Endodermal cell (in vitro differentiated cells): ENCODE data around the gene GJD4. TPM values are rescaled to one million over a fixed set of nuclear protein-coding genes. Genes with fewer than 3 reads are reported as not detected.
A peak's percentile ranks its signal among the peaks of the same experiment; 100 is the strongest.

Experiments used
- DNase-seq: peaks from one replicate; pipeline ENCODE4 v3.0.0-alpha.2; 2017
- H3K27ac ChIP-seq: 2 replicates; pipeline ENCODE4 v1.5.1; 2013; ENCODE audit warnings: mild to moderate bottlenecking, low read depth, low read length, moderate library complexity
- H3K27me3 ChIP-seq: 2 replicates; pipeline ENCODE4 v1.6.1; 2013; ENCODE audit warnings: mild to moderate bottlenecking, low read length, moderate library complexity; ENCODE audit not compliant: insufficient read depth, control insufficient read depth, poor library complexity, severe bottlenecking
- H3K36me3 ChIP-seq: 2 replicates; pipeline ENCODE4 v1.7.0; 2013; ENCODE audit warnings: mild to moderate bottlenecking, low read length, moderate library complexity; ENCODE audit not compliant: control insufficient read depth, insufficient read depth
- H3K4me1 ChIP-seq: one replicate; pipeline ENCODE4 v1.7.0; 2013; ENCODE audit warnings: low read length; ENCODE audit not compliant: control insufficient read depth, insufficient read depth
- H3K4me3 ChIP-seq: 2 replicates; pipeline ENCODE4 v1.5.1; 2013; ENCODE audit warnings: mild to moderate bottlenecking, low read length, moderate library complexity
- H3K9ac ChIP-seq: 2 replicates; pipeline ENCODE4 v1.6.1; 2013; ENCODE audit warnings: mild to moderate bottlenecking, low read length, moderate library complexity; ENCODE audit not compliant: poor library complexity, severe bottlenecking; ENCODE audit errors: extremely low read depth
- H3K9me3 ChIP-seq: 2 replicates; pipeline ENCODE4 v1.6.1; 2013; ENCODE audit warnings: mild to moderate bottlenecking, low read length, moderate library complexity; ENCODE audit not compliant: control insufficient read depth
- H3K27ac Mint-ChIP-seq: 2 replicates; pipeline ENCODE4 v1.8.0; 2020; ENCODE audit warnings: mixed read lengths
- H3K27me3 Mint-ChIP-seq: 2 replicates; pipeline ENCODE4 v1.8.0; 2021; ENCODE audit warnings: mild to moderate bottlenecking, mixed read lengths; ENCODE audit not compliant: insufficient read depth
- H3K36me3 Mint-ChIP-seq: 2 replicates; pipeline ENCODE4 v1.8.0; 2020; ENCODE audit warnings: low read depth, mixed read lengths
- H3K4me1 Mint-ChIP-seq: 2 replicates; pipeline ENCODE4 v1.8.0; 2020; ENCODE audit warnings: mixed read lengths
- H3K4me3 Mint-ChIP-seq: 2 replicates; pipeline ENCODE4 v1.8.0; 2020; ENCODE audit warnings: mild to moderate bottlenecking, moderate library complexity, mixed read lengths
- H3K9me3 Mint-ChIP-seq: 2 replicates; pipeline ENCODE4 v1.8.0; 2020; ENCODE audit warnings: mild to moderate bottlenecking, mixed read lengths
- WGBS, 2 experiments: methylation state at CpG; one replicate each; pipeline versions ENCODE4 v1.1.5 to v1.1.7; 2013; ENCODE audit warnings: missing lambda C conversion rate in 2 of 2, mixed read lengths in 1 of 2; ENCODE audit not compliant: insufficient coverage in 1 of 2, insufficient read length in 1 of 2; 5-methylcytosine and 5-hydroxymethylcytosine counted together
- total RNA-seq, 2 donors: library from RNA; stranded (reverse); fragmentation: NEBNext Ultra II Directional in 1 of 2; extraction: Animal tissue kit (Norgen Biotek cat#: 25700) in 1 of 2; gene quantifications; 2 replicates in 1 of 2; 3 replicates in 1 of 2; pipeline ENCODE4 v1.2.1, GENCODE V29; 2021
- TF ChIP-seq, protein P1 (sequence below): fragments of 200-600 bp; sonication (generic); conservative IDR thresholded peaks from 2 replicates; pipeline ENCODE4 v1.5.0; 2021; ENCODE audit warnings: antibody characterized with exemption, mild to moderate bottlenecking

GJD4 gene
- total RNA-seq, 2 donors from 2014 or later = 0.22 to 0.29 TPM

DNA sequence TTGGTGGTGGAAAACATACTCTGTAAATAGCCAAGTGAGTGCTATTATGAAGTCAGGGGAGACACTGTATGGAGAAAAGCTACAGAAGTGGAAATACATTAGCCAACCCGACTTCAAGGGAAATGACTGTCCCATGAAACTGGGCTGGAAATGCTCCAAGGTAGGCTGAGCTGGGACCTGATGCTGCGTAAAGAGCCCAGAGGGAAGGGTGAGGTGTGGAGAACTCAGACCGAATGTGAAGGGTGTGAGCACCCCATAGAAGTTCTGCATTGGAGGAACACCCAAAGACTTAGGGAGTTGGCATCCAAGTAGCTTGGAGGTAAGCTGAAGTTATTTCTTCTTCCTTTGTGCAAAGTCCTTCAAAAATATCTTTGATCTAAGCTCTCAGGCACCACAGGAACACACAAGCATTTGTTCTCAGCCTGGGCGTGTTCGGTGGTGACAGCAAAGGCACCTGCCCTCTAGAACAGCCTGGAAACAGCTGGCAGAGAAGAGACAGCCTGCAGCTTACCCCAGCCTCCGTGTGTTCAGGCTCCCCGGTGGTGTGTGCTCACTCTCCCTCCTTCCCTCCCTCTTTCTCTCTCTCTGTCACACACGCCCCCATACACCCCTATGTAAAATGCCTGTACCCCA lies 19.1 kb upstream of the GJD4 start:
- TF ChIP-seq, protein P1, sequence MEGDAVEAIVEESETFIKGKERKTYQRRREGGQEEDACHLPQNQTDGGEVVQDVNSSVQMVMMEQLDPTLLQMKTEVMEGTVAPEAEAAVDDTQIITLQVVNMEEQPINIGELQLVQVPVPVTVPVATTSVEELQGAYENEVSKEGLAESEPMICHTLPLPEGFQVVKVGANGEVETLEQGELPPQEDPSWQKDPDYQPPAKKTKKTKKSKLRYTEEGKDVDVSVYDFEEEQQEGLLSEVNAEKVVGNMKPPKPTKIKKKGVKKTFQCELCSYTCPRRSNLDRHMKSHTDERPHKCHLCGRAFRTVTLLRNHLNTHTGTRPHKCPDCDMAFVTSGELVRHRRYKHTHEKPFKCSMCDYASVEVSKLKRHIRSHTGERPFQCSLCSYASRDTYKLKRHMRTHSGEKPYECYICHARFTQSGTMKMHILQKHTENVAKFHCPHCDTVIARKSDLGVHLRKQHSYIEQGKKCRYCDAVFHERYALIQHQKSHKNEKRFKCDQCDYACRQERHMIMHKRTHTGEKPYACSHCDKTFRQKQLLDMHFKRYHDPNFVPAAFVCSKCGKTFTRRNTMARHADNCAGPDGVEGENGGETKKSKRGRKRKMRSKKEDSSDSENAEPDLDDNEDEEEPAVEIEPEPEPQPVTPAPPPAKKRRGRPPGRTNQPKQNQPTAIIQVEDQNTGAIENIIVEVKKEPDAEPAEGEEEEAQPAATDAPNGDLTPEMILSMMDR = no peak
- Mint-ChIP-seq H3K36me3 (no peaks in the 10 kb centered on the region), H3K27ac (no peak overlapping the region), H3K4me3 (no peak overlapping the region), H3K4me1 (no peaks in the 10 kb centered on the region), H3K27me3 (peaks cover 1% of the 10 kb centered on the region), H3K9me3 (peaks cover 5% of the 10 kb centered on the region)
- no peaks in the 10 kb centered on the region for H3K36me3 ChIP-seq
- H3K4me1 ChIP-seq = no peaks in the 10 kb centered on the region
- H3K4me3 ChIP-seq = no peak overlapping the region
- H3K9me3 ChIP-seq = peaks cover 9% of the 10 kb centered on the region
- no peak overlapping the region for H3K27ac ChIP-seq
- H3K9ac ChIP-seq = no peak overlapping the region
- no peaks in the 10 kb centered on the region for H3K27me3 ChIP-seq
- 87 to 89% methylated on average over 6 to 8 of the region's 8 CpGs for WGBS, 2 experiments
- peak; percentile 28 for DNase-seq

DNA sequence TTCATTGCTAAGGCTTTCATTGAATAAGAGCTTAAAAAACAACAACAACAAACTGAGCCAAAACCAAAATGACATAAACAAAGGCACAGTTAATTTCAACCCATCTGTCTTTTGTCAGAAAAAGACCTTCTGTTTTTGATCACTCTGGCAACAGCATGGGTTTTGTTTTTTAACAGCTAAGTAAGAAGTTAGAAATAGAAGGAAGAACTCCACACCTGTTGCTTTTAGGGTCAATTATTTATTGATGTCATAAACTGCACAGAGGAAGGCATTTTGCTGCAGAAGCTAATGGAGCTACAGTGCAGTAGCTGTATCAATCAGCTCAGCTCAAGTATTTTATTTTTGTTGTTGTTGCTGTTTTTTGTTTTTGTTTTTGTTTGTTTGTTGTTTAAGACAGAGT lies 16.3 kb upstream of the GJD4 start:
- no peak overlapping the region for H3K27ac Mint-ChIP-seq
- H3K27me3 Mint-ChIP-seq = peaks cover 1% of the 10 kb centered on the region
- peaks cover 12% of the 10 kb centered on the region for H3K9me3 Mint-ChIP-seq
- no peaks in the 10 kb centered on the region for H3K4me1 ChIP-seq
- no peak for DNase-seq
- H3K27me3 ChIP-seq = no peaks in the 10 kb centered on the region
- H3K9ac ChIP-seq = no peak overlapping the region
- no peaks in the 10 kb centered on the region for H3K36me3 ChIP-seq
- H3K4me3 ChIP-seq = no peak overlapping the region
- H3K36me3 Mint-ChIP-seq = no peaks in the 10 kb centered on the region
- peaks cover 2% of the 10 kb centered on the region for H3K4me1 Mint-ChIP-seq
- no peak overlapping the region for H3K4me3 Mint-ChIP-seq
- no peak overlapping the region for H3K27ac ChIP-seq
- TF ChIP-seq, protein P1 = no peak
- H3K9me3 ChIP-seq = peaks cover 10% of the 10 kb centered on the region

DNA sequence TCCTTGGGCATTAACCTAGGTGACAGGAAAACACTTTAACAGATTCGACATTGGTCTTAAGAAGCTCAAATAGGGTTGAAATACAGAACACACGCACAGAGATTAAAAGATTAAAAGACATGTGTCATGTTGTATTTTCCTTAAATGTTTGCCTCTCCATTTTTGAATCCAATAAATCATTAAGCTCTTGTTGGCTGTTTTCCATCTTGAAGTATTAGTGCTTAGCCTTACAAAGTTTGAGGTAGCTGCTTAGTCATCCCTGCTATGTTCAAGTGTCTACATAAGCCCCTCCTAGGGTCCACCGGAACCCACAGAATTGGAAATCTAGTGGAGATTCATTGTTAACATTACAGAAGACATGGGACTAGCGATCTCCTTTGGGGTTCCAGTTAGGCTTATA lies 12.7 kb upstream of the GJD4 start:
- Mint-ChIP-seq H3K27me3 (peaks cover 1% of the 10 kb centered on the region), H3K27ac (no peak overlapping the region), H3K4me1 (peaks cover 13% of the 10 kb centered on the region), H3K9me3 (peaks cover 12% of the 10 kb centered on the region), H3K36me3 (no peaks in the 10 kb centered on the region), H3K4me3 (no peak overlapping the region)
- Histone ChIP-seq H3K36me3 (no peaks in the 10 kb centered on the region), H3K4me3 (no peak overlapping the region), H3K9me3 (peaks cover 10% of the 10 kb centered on the region), H3K27ac (no peak overlapping the region), H3K4me1 (no peaks in the 10 kb centered on the region), H3K27me3 (no peaks in the 10 kb centered on the region), H3K9ac (no peak overlapping the region)
- 99 to 100% methylated on average over 2 to 4 of the region's 4 CpGs for WGBS, 2 experiments
- DNase-seq = no peak
- TF ChIP-seq, protein P1 = no peak
